SK-N-MC (cell line): ENCODE measurements around the gene ABO.

Experiments used
- DNase-seq: peaks from one replicate; pipeline ENCODE4 v3.0.0-alpha.2; 2011; ENCODE audit warnings: low read depth, low spot score
- H3K27ac ChIP-seq: fragments of 200-600 bp; sonication (generic); 2 replicates; pipeline ENCODE4 v1.5.1; 2016; ENCODE audit warnings: mixed run types
- H3K36me3 ChIP-seq: fragments of 200-600 bp; sonication (generic); 2 replicates; pipeline ENCODE4 v1.6.1; 2017; ENCODE audit warnings: antibody characterized with exemption, low read length, mixed read lengths; ENCODE audit not compliant: insufficient read depth
- H3K4me3 ChIP-seq: fragments of 200-600 bp; sonication (generic); 2 replicates; pipeline ENCODE4 v1.5.1; 2016
- H3K9ac ChIP-seq: fragments of 200-600 bp; sonication (generic); 2 replicates; pipeline ENCODE4 v1.8.0; 2017; ENCODE audit warnings: mixed run types, mixed read lengths; ENCODE audit not compliant: insufficient read length
- H3K9me3 ChIP-seq: fragments of 200-600 bp; sonication (generic); 2 replicates; pipeline ENCODE4 v1.6.1; 2017; ENCODE audit warnings: low read depth, mild to moderate bottlenecking, antibody characterized with exemption, low read length, moderate library complexity, mixed read lengths
- EZH2 ChIP-seq: fragments of 200-600 bp; sonication (generic); IDR thresholded peaks from one replicate; pipeline ENCODE4 v1.6.1; 2017; ENCODE audit warnings: antibody characterized with exemption
- FOXP2 ChIP-seq: optimal IDR thresholded peaks from 2 replicates; pipeline ENCODE3; 2011; ENCODE audit warnings: mild to moderate bottlenecking, moderate library complexity; ENCODE audit not compliant: insufficient read depth; ENCODE audit errors: extremely low read length, control extremely low read depth
- POLR2AphosphoS5 ChIP-seq: IDR thresholded peaks from 2 replicates; pipeline ENCODE4 v1.6.1; 2012; ENCODE audit warnings: mild to moderate bottlenecking, low read depth, low read length, borderline replicate concordance

ABO gene

DNA sequence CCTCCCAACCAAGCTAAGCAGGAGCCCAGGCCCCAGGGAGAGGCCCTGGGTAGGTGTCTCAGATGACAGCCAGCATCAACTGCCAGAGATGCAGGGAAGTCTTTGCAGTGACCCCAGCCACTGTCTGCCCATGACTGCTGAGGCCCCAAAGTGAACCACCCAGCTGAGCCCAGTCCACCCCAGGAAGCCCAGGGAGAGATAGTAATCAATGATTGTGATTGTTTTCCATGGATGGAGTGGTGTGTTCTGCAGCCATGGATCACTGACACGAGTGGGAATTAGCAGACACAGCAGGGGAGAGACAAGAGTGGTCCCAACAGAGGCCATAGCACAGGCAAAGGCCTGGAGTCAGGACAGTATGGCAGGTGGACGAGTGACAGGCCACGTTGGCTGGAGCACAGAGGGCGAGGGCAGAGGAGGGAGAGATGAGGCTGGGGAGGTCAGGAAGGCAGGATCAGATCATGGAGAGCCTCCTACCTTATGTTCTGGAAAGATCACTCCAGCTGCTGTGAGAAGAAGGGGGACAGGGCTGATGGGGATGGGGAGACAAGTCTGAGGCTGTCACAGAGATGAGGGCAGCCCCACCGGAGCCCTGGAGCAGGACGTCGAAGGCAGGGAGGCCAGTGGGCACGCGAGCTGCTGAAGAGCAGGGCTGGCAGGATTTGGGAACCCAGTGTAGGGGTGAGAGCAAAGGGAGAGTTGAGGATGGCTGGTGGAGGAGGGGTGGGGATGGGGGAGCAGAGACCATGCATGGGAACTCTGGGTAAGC, 14.5 kb downstream of the ABO start:
- no peak overlapping the region for H3K4me3 ChIP-seq
- DNase-seq, result no peak
- H3K9me3 ChIP-seq, result no peaks in the 10 kb centered on the region
- no peak for TF ChIP-seq POLR2AphosphoS5
- no peak for TF ChIP-seq EZH2
- TF ChIP-seq FOXP2, result no peak
- H3K36me3 ChIP-seq, result no peaks in the 10 kb centered on the region
- no peak overlapping the region for H3K27ac ChIP-seq
- H3K9ac ChIP-seq, result no peak overlapping the region

DNA sequence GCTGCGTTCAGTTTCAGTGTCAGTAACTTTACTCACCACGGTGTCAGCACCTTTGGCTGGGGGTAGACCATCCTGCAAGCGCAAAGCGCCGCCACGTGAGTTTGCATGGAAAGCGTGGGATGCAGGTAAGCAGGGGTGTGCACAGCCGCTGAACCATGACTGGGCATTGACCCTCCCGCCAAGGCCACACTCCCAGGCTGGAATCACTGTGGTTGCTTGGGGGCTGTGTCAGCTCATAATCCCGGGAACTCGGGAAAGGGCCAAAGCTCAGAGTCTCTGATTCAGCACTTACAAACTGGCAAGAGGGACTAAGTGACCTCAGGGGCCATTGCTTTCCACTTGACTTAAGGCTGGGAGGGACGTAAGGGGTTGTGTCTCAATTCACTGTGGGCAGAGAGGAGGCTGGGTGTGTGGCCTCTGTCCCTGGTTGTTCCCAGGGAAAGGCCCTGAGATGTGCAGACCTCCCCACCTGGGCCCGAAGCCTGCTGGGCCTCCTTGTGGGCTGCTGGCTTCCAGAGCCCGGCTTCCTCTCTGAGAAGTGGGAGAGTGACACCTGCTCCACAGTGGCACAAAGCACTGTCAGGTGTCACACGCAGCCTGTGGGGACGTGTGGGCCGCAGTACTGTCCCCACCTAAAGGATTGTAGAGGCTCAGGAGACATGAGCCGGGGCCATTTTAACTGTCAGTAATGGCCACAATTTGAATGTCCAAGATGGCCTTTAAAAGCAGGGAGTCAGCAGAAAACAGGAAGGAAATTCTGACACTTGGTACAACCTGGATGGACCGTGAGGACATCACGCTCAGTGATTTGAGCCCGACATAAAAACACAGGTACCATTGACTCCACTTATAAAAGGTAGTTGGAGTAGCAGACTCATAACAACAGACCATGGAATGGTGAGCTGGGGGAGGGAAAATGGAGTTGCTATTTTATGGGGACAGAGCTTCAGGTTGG, 16.7 kb downstream of the ABO start:
- Histone ChIP-seq H3K27ac (no peak overlapping the region), H3K36me3 (no peaks in the 10 kb centered on the region), H3K4me3 (no peak overlapping the region), H3K9ac (no peak overlapping the region), H3K9me3 (no peaks in the 10 kb centered on the region)
- DNase-seq, result no peak
- TF ChIP-seq EZH2 (no peak), POLR2AphosphoS5 (no peak), FOXP2 (no peak)

DNA sequence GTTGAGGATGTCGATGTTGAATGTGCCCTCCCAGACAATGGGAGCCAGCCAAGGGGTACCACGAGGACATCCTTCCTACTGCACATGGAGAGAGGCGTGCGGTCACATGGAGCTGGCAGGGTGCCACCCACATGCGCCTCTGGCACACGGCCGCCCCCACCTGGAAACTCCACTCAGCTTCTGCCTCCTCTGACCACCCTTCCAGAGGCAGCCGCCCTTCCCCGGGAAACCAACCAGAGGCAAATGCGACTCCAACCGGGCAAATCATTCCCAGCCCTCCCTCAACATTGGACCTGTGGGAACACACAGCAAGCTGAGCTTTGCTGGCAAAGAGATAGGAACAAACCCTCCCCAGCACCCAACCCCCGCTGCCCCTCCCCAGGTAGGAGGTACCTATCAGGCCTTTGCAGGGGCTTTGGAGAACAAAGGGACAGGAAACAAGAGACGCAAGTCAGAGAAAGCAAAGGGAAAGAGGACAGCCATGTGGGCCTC, 17.5 kb downstream of the ABO start:
- Histone ChIP-seq H3K9ac (no peak overlapping the region), H3K4me3 (no peak overlapping the region), H3K27ac (no peak overlapping the region), H3K36me3 (no peaks in the 10 kb centered on the region), H3K9me3 (no peaks in the 10 kb centered on the region)
- TF ChIP-seq EZH2, result no peak
- TF ChIP-seq POLR2AphosphoS5, result no peak
- no peak for TF ChIP-seq FOXP2
- no peak for DNase-seq

DNA sequence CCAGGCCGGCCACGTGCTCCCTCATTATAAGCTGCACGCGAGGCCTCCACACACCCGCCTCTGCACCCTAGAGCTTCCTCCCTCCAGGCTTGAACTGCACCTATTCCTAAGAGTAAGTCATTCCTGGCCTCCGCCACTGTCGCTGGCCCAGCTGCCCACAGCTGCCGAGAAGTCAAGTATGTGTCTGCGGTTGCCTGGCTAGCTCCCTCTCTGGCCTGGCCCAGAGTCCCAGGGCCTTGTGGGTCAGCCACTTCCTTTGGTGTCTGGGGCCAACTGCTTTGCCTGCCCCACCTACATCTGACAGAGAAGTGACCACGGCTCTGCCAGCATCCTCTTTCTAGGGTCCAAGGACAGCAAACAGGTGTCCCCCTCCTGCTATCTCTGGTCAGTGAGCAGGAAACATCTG, 18.3 kb downstream of the ABO start:
- H3K27ac ChIP-seq, result no peak overlapping the region
- no peak overlapping the region for H3K4me3 ChIP-seq
- H3K9ac ChIP-seq, result no peak overlapping the region
- H3K9me3 ChIP-seq, result no peaks in the 10 kb centered on the region
- TF ChIP-seq POLR2AphosphoS5 (no peak), EZH2 (no peak), FOXP2 (no peak)
- H3K36me3 ChIP-seq, result no peaks in the 10 kb centered on the region
- DNase-seq, result no peak

GRCh38 chr9:133256136-133256461, 18.9 kb downstream of the ABO start:
- Histone ChIP-seq H3K27ac (no peak overlapping the region), H3K36me3 (no peaks in the 10 kb centered on the region), H3K4me3 (no peak overlapping the region), H3K9me3 (no peaks in the 10 kb centered on the region), H3K9ac (no peak overlapping the region)
- TF ChIP-seq EZH2 (no peak), POLR2AphosphoS5 (no peak), FOXP2 (no peak)
- no peak for DNase-seq

GRCh38 chr9:133255371-133256135, 19.4 kb downstream of the ABO start:
- H3K9ac ChIP-seq, result no peak overlapping the region

GRCh38 chr9:133254471-133254870, 20.5 kb downstream of the ABO start:
- TF ChIP-seq FOXP2 (no peak), POLR2AphosphoS5 (no peak), EZH2 (no peak)
- H3K36me3 ChIP-seq, result no peaks in the 10 kb centered on the region
- no peak overlapping the region for H3K4me3 ChIP-seq
- no peak overlapping the region for H3K9ac ChIP-seq
- no peaks in the 10 kb centered on the region for H3K9me3 ChIP-seq
- no peak overlapping the region for H3K27ac ChIP-seq
- DNase-seq, result no peak

More at GRCh38 chr9:133255371-133256135, 19.4 kb downstream of the ABO start:
- Histone ChIP-seq H3K36me3 (no peaks in the 10 kb centered on the region), H3K9me3 (no peaks in the 10 kb centered on the region), H3K27ac (no peak overlapping the region), H3K4me3 (no peak overlapping the region)
- no peak for TF ChIP-seq POLR2AphosphoS5
- no peak for TF ChIP-seq EZH2
- no peak for TF ChIP-seq FOXP2
- DNase-seq, result no peak

GRCh38 chr9:133253268-133253667, 21.7 kb downstream of the ABO start:
- Histone ChIP-seq H3K9ac (no peak overlapping the region), H3K9me3 (no peaks in the 10 kb centered on the region), H3K36me3 (no peaks in the 10 kb centered on the region), H3K4me3 (no peak overlapping the region), H3K27ac (no peak overlapping the region)
- no peak for TF ChIP-seq EZH2
- no peak for TF ChIP-seq POLR2AphosphoS5
- TF ChIP-seq FOXP2, result no peak
- no peak for DNase-seq
